HG03097 (cell line): ENCODE results near the gene ALDOB.

Source experiments
- ATAC-seq: cut with Tn5 transposase; IDR thresholded peaks from one replicate; pipeline ENCODE4 v1.9.1; 2021; ENCODE audit not compliant: unreplicated experiment, low FRiP score

The ALDOB gene

GRCh38 chr9:101428909-101429308 lies 6.7 kb downstream of the ALDOB start:
- ATAC-seq = no peak

GRCh38 chr9:101427957-101428655 lies 7.5 kb downstream of the ALDOB start:
- ATAC-seq = no peak

DNA sequence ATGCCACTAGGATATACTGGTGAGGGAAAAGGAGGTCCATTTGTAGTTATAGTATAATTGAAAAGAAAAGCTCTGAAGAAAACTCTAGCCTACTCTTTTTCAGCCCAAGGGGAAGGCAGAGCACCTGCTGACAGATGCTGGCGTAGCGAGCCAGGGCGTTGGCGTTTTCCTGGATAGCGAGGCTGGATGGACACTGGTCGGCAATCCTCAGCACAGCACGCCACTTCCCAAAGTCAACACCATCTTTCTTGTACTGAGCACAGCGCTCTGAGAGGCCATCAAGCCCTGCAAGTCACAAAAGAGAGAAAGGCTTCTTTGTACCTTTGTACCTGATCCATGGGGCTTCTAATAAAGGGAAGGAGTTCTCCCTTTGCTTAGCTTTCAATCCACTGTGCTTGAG lies 8.2 kb downstream of the ALDOB start:
- ATAC-seq = no peak

- no peak for ATAC-seq
Observed at GRCh38 chr9:101421653-101422065, 13.9 kb downstream of the ALDOB start.

DNA sequence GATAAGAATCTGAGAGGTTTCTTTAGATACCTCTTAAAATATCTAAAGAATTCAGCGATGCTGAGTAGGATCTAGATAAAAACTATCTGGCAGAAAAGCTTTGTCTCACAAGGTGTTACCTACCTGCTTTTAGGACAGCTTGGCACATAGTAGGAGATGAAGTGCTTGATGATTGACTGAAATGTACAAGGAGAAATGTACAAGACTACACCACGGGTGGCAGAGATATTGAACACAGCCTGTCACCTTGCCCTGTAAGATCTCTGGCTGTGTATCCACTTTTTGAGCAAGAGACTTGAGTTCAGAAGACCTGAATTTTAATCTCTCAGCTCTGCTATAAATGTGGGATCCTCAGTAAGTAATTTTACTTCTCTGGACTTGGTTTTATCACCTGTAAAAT lies 15.7 kb downstream of the ALDOB start:
- ATAC-seq = no peak

DNA sequence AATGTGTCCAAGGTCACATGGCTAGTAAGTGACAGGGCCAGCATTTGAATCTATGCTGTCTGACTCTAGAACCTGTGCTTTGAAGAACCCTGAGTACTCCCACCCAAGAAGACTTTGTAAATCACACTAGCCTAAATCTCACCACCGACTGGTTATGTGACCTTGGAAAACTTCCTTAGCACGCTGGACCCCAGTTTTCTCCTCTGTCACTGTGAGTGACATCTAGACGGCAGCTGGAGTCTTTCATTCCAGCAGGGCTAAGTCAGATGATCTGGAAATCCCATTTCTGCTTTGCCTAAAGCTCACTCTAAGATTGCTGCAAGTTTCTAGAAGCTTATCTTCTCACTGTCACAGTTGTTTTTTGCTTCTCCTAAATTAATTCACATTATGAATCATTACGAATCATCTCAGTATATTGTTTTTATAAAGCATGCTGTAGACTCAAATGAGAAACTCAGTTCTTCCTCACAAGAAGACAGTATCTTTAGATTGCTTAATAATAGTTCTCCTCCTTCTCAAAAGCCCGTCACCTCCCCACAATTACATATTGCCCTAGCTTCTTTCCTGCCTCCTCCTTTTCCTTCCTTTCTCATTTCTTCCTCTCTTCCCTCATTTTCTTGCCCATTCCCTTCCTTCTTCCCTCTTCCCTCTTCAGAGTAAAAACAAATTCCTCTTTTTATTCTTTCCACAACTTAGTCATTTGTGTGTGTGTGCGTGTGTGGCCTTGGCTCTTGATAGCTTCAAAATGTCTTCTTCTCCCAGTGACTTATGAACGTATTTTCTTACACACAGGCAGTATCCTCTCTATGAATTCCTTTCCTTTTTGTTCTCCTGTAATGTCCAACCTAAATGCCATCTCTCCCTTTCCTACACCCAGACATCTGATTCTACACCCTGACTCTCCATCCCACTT lies 16.8 kb downstream of the ALDOB start:
- ATAC-seq = no peak

- no peak for ATAC-seq
Observed at GRCh38 chr9:101417977-101418376, 17.6 kb downstream of the ALDOB start.

GRCh38 chr9:101417389-101417788 lies 18.2 kb downstream of the ALDOB start:
- ATAC-seq = no peak

DNA sequence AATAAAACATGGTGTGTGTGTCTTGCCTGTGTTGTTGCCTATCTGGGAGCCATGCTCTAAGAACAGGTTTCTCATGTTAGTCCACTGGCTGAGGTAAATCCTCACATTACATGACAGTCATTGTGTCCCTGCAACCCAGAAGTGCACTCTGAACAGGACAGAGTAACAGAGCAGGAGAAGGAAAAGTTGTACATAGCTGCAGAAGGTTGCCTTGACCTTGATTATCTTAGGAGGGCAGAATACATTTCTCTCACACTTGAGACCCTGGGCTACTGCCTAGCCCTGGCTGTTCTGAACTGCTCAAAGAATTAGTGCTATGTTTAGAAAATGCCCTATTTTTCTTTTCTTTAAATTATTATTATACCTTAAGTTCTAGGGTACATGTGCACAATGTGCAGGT lies 20.0 kb downstream of the ALDOB start:
- ATAC-seq = no peak

DNA sequence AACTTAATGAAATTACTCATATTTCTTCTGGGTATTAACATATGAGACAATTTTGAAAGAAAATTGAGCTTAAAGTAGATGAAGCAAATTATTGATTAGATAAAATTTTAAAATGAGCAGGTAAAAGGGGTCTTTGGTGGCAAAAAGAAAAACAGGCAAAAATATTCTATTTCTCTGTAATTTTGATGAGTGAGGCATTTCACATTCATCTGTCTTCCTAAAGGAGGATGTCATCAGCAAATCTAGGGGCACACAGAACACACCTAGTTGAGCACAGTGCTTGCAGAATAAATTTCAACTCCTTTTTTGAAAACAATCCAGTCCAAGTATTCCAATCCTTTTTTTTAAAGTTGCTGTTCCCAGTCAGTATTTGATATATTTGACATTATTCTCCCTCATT lies 20.7 kb downstream of the ALDOB start:
- ATAC-seq = no peak

- ATAC-seq = no peak
Observed at GRCh38 chr9:101409079-101409477, 26.5 kb downstream of the ALDOB start.

DNA sequence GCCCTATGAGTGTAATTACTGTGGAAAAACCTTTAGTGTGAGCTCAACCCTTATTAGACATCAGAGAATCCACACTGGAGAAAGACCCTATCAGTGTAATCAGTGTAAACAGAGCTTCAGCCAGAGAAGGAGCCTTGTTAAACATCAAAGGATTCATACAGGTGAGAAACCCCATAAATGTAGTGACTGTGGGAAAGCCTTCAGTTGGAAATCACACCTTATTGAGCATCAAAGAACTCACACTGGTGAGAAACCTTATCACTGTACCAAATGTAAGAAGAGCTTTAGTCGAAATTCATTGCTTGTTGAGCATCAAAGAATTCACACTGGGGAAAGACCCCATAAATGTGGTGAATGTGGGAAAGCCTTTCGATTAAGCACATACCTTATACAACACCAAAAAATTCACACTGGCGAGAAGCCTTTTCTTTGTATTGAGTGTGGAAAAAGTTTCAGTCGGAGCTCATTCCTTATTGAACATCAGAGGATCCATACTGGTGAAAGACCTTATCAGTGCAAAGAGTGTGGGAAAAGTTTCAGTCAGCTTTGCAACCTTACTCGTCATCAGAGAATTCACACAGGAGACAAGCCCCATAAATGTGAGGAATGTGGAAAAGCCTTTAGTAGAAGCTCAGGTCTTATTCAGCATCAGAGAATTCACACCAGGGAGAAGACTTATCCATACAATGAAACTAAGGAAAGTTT lies 27.0 kb downstream of the ALDOB start:
- ATAC-seq = no peak

GRCh38 chr9:101403516-101404285 lies 31.9 kb downstream of the ALDOB start:
- no peak for ATAC-seq

DNA sequence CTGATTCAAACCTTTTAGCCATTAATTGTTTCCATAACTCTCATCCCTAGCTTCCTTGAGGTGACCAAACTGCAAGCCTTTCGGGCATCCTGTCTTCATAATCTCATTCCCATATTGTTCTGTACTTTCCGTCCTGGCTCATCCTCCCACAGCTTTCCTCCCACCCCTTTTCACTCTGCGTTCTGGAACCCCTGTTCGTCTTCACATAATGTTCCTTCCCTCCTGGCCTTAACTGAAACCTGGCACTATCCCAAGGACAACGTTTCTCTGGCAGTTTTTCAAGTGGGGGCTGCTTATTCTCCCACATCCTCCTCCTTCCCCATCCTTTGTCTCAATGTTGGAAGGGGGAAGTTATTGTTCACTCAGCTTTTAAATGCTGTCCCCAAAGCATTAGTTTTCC lies 35.5 kb downstream of the ALDOB start:
- ATAC-seq = no peak

- ATAC-seq = no peak
Observed at GRCh38 chr9:101399643-101399970, 36.0 kb downstream of the ALDOB start.

- no peak for ATAC-seq
Observed at GRCh38 chr9:101398930-101399642, 36.5 kb downstream of the ALDOB start.

GRCh38 chr9:101398068-101398929 lies 37.3 kb downstream of the ALDOB start, which contains the start of the genes MRPL50 and ZNF189:
Gene MRPL50 (minus strand): TSS chr9:101398618. CDS start chr9:101398592, 26 bp downstream.
Gene ZNF189 (plus strand): TSS chr9:101398851. CDS start chr9:101399157, 306 bp downstream.
- ATAC-seq = peak; percentile 99

DNA sequence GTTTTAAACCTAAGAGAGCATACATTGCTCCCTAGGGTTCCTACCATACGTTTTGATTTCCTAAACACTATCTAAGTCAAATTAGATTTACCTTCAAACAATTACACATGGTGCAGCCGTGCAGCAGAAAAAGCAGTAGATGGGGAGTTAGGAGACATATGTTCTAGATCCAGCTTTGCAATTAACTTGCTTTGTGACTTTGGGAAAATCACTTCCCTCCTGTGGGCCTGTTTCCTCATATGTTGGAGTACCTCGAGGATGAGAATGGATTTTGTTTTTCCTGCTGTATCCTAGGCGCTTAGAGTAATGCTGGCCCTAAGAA lies 37.9 kb downstream of the ALDOB start:
- ATAC-seq = no peak

DNA sequence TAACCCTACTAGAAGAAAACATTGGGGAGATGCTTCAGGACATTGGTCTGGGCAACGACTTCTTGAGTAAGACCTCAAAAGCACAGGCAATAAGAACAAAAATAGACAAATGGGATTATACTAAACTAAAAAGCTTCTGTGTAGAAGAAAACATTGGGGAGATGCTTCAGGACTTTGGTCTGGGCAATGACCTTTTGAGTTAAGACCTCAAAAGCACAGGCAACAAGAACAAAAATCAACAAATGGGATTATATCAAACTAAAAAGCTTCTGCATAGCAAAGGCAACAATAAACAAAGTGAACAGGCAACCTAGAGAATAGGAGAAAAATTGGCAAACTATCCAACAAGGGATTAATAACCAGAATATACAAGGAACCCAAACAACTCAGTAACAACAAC lies 40.9 kb downstream of the ALDOB start:
- ATAC-seq = no peak
